GM12865 (cell line): ENCODE measurements around the gene TTC8.
"Not testable (repeated sequence)": the region's sequence is repeated elsewhere in the genome, so short reads cannot be mapped to it uniquely, and the experiment has no call there.

Experiments
- DNase-seq: peaks from one replicate; pipeline ENCODE4 v3.0.0; 2010; ENCODE audit warnings: low read depth
- H3K4me3 ChIP-seq: 2 replicates; pipeline ENCODE4 v1.5.1; 2011; ENCODE audit warnings: mild to moderate bottlenecking, low read depth, low read length, control low read depth
- CTCF ChIP-seq: IDR thresholded peaks from 2 replicates; pipeline ENCODE4 v1.5.1; 2011; ENCODE audit warnings: low read length, control low read depth, low read depth, inconsistent platforms; ENCODE audit not compliant: insufficient read depth; ENCODE audit errors: missing control alignments

Gene TTC8

GRCh38 chr14:88804035-88804434 is 20.4 kb upstream of the TTC8 start:
- DNase-seq = no peak
- no peak overlapping the region for H3K4me3 ChIP-seq

GRCh38 chr14:88804477-88804876 is 20.0 kb upstream of the TTC8 start:
- TF ChIP-seq CTCF = no peak
- no peak overlapping the region for H3K4me3 ChIP-seq
- no peak for DNase-seq

More at GRCh38 chr14:88804035-88804434, 20.4 kb upstream of the TTC8 start:
- TF ChIP-seq CTCF = no peak

GRCh38 chr14:88808359-88808758 is 16.1 kb upstream of the TTC8 start:
- DNase-seq = no peak
- no peak overlapping the region for H3K4me3 ChIP-seq
- TF ChIP-seq CTCF = no peak

GRCh38 chr14:88815980-88816379 is 8.5 kb upstream of the TTC8 start:
- no peak overlapping the region for H3K4me3 ChIP-seq
- TF ChIP-seq CTCF = no peak
- DNase-seq = no peak

GRCh38 chr14:88818018-88818417 is 6.4 kb upstream of the TTC8 start:
- peak; percentile 18 for DNase-seq
- no peak overlapping the region for H3K4me3 ChIP-seq
- TF ChIP-seq CTCF = no peak

- H3K4me3 ChIP-seq, DNase-seq: not testable (repeated sequence)
Observed at GRCh38 chr14:88819674-88820073, 4.8 kb upstream of the TTC8 start.

- DNase-seq = no peak
- no peak overlapping the region for H3K4me3 ChIP-seq
- no peak for TF ChIP-seq CTCF
Observed at GRCh38 chr14:88821378-88821777, 3.1 kb upstream of the TTC8 start.
